SK-N-SH (cell line): Measurements from ENCODE around the gene LRRC8D. TPM values are rescaled to one million over a fixed set of nuclear protein-coding genes. Genes with fewer than 3 reads are reported as not detected.

Experiments
- CTCF ChIA-PET: fragments of 300-600, 350-600 bp; formaldehyde crosslinking; extraction: SDS; loops from one replicate; lab custom pipeline; 2021; lab: Yijun Ruan, JAX
- POLR2A ChIA-PET: fragments of 350-600 bp; sonication (Branson Sonifier 250); formaldehyde crosslinking; extraction: SDS; loops from one replicate; lab custom pipeline; 2020; ENCODE audit warnings: antibody characterized with exemption, inconsistent platforms; lab: Yijun Ruan, JAX
- DNase-seq: peaks from one replicate; pipeline ENCODE4 v3.0.0; 2012
- H2AFZ ChIP-seq: fragments of 200-600 bp; sonication (generic); 2 replicates; pipeline ENCODE4 v1.8.1; 2016; ENCODE audit warnings: antibody characterized with exemption, mild to moderate bottlenecking, low read depth
- H3F3A ChIP-seq: fragments of 200-600 bp; sonication (generic); replicated peaks from 2 replicates; pipeline ENCODE3; 2016; ENCODE audit warnings: antibody characterized with exemption, mild to moderate bottlenecking; ENCODE audit not compliant: insufficient read depth
- H3K27ac ChIP-seq, 2 experiments: fragments of 200-500 bp in 1 of 2; fragments of 200-600 bp in 1 of 2; sonication (Bioruptor generic) in 1 of 2; sonication (generic), shearing (Covaris generic) in 1 of 2; 2 replicates each; pipeline versions ENCODE4 v1.5.1 to v1.6.1; 2014 to 2016; ENCODE audit warnings: low read depth in 2 of 2, inconsistent platforms in 1 of 2, low read length in 1 of 2, mild to moderate bottlenecking in 1 of 2, mixed read lengths in 1 of 2
- H3K27me3 ChIP-seq: fragments of 200-600 bp; sonication (generic), shearing (Covaris generic); 2 replicates; pipeline ENCODE4 v1.6.1; 2016; ENCODE audit warnings: mixed run types; ENCODE audit not compliant: insufficient read depth
- H3K36me3 ChIP-seq, 2 experiments: fragments of 200-500 bp in 1 of 2; fragments of 200-600 bp in 1 of 2; sonication (Bioruptor generic) in 1 of 2; sonication (generic) in 1 of 2; replicated peaks in 1 of 2; 2 replicates each; pipeline versions ENCODE3 to v1.5.1; 2014 to 2016; ENCODE audit warnings: low read length in 1 of 2, mild to moderate bottlenecking in 1 of 2; ENCODE audit not compliant: insufficient read depth in 2 of 2, control insufficient read depth in 1 of 2
- H3K4me1 ChIP-seq, 2 experiments: fragments of 200-500 bp in 1 of 2; fragments of 200-600 bp in 1 of 2; sonication (Bioruptor generic) in 1 of 2; sonication (generic), shearing (Covaris generic) in 1 of 2; 2 replicates each; pipeline versions ENCODE4 v1.5.1 to v1.6.1; 2014 to 2016; ENCODE audit warnings: low read depth in 1 of 2, low read length in 1 of 2, mixed run types in 1 of 2; ENCODE audit not compliant: insufficient read depth in 2 of 2, control insufficient read depth in 1 of 2
- H3K4me2 ChIP-seq: fragments of 200-600 bp; sonication (generic), shearing (Covaris generic); 2 replicates; pipeline ENCODE4 v1.6.1; 2017; ENCODE audit warnings: mixed run types
- H3K4me3 ChIP-seq, 2 experiments: fragments of 200-500 bp in 1 of 2; fragments of 200-600 bp in 1 of 2; sonication (Bioruptor generic) in 1 of 2; sonication (generic), shearing (Covaris generic) in 1 of 2; 2 replicates each; pipeline versions ENCODE4 v1.5.1 to v1.8.1; 2014 to 2016; ENCODE audit warnings: low read depth in 2 of 2, inconsistent platforms in 1 of 2, low read length in 1 of 2, mild to moderate bottlenecking in 1 of 2, mixed read lengths in 1 of 2, moderate library complexity in 1 of 2
- H3K79me2 ChIP-seq: fragments of 200-600 bp; sonication (generic); 2 replicates; pipeline ENCODE4 v1.8.1; 2017; ENCODE audit warnings: mild to moderate bottlenecking; ENCODE audit not compliant: insufficient read depth
- H3K9ac ChIP-seq: fragments of 200-600 bp; sonication (generic); 2 replicates; pipeline ENCODE4 v1.6.1; 2017; ENCODE audit warnings: mixed run types
- H3K9me2 ChIP-seq: fragments of 200-600 bp; sonication (generic); 2 replicates; pipeline ENCODE4 v1.6.1; 2017; ENCODE audit warnings: mixed run types
- H3K9me3 ChIP-seq: fragments of 200-600 bp; sonication (generic); 2 replicates; pipeline ENCODE4 v1.6.1; 2017; ENCODE audit warnings: mixed run types, mild to moderate bottlenecking, moderate library complexity
- H4K20me1 ChIP-seq: fragments of 200-600 bp; sonication (generic); 2 replicates; pipeline ENCODE4 v1.6.1; 2017; ENCODE audit warnings: mild to moderate bottlenecking, mixed run types; ENCODE audit not compliant: insufficient read depth
- CHD2 ChIP-seq: fragments of 150-350 bp; IDR thresholded peaks from 2 replicates; pipeline ENCODE4 v1.6.1; 2018; ENCODE audit warnings: low read length; ENCODE audit not compliant: partially characterized antibody
- EP300 ChIP-seq, 2 experiments: IDR thresholded peaks; 2 replicates each; pipeline versions ENCODE4 v1.4.0 to v1.6.1; 2012; ENCODE audit warnings: borderline replicate concordance in 1 of 2, low read depth in 1 of 2, low read length in 1 of 2
- EZH2phosphoT487 ChIP-seq: fragments of 200-600 bp; sonication (generic); IDR thresholded peaks from 2 replicates; pipeline ENCODE4 v1.6.1; 2017; ENCODE audit warnings: low read depth, mixed run types, mild to moderate bottlenecking, antibody characterized with exemption, moderate library complexity, borderline replicate concordance
- FOSL2 ChIP-seq: IDR thresholded peaks from 2 replicates; pipeline ENCODE4 v1.4.0; 2012; ENCODE audit warnings: low read depth, mild to moderate bottlenecking, moderate library complexity, borderline replicate concordance
- FOXJ3 ChIP-seq: sonication (generic); formaldehyde crosslinking; IDR thresholded peaks from 2 replicates; pipeline ENCODE4 v1.5.1; 2020; ENCODE audit warnings: mild to moderate bottlenecking, missing genetic modification reagents
- GABPA ChIP-seq: IDR thresholded peaks from 2 replicates; pipeline ENCODE4 v1.4.0; 2012; ENCODE audit warnings: low read depth, mild to moderate bottlenecking
- GATA2 ChIP-seq: sonication (generic); formaldehyde crosslinking; IDR thresholded peaks from 2 replicates; pipeline ENCODE4 v1.5.0; 2020; ENCODE audit warnings: mild to moderate bottlenecking, missing genetic modification reagents
- MEF2A ChIP-seq: IDR thresholded peaks from 2 replicates; pipeline ENCODE4 v1.4.0; 2012; ENCODE audit warnings: low read depth, borderline replicate concordance
- MXI1 ChIP-seq: IDR thresholded peaks from 2 replicates; pipeline ENCODE4 v1.6.1; 2012; ENCODE audit warnings: mild to moderate bottlenecking, low read depth, low read length, improper control_type of control experiment
- POLR2AphosphoS5 ChIP-seq: IDR thresholded peaks from 2 replicates; pipeline ENCODE4 v1.6.1; 2012; ENCODE audit warnings: low read depth, low read length
- RCOR1 ChIP-seq: fragments of 150-350 bp; IDR thresholded peaks from 2 replicates; pipeline ENCODE4 v1.6.1; 2017; ENCODE audit warnings: antibody characterized with exemption, low read length
- REST ChIP-seq: IDR thresholded peaks from 2 replicates; pipeline ENCODE4 v1.6.1; 2012; ENCODE audit warnings: mild to moderate bottlenecking, low read depth, low read length, moderate library complexity
- RFX5 ChIP-seq: IDR thresholded peaks from 2 replicates; pipeline ENCODE4 v1.6.1; 2012; ENCODE audit warnings: mild to moderate bottlenecking, improper control_type of control experiment, low read length
- SIN3A ChIP-seq: IDR thresholded peaks from 2 replicates; pipeline ENCODE4 v1.6.1; 2012; ENCODE audit warnings: low read depth, mild to moderate bottlenecking, low read length, moderate library complexity, borderline replicate concordance
- SMC3 ChIP-seq: IDR thresholded peaks from 2 replicates; pipeline ENCODE4 v1.6.1; 2012; ENCODE audit warnings: low read depth, low read length, improper control_type of control experiment
- ZBTB33 ChIP-seq: IDR thresholded peaks from 2 replicates; pipeline ENCODE4 v1.4.0; 2012; ENCODE audit warnings: low read depth, borderline replicate concordance
- WGBS: methylation state at CpG from one replicate; pipeline ENCODE4 v1.1.6; 2017; ENCODE audit warnings: low lambda C conversion rate; 5-methylcytosine and 5-hydroxymethylcytosine counted together
- polyA plus RNA-seq, 3 experiments: library from polyadenylated mRNA; depleted of rRNA; stranded (reverse); fragments of >200 nt; gene quantifications; 2 replicates each; pipeline ENCODE4 v1.2.3, GENCODE V29; 2012
- TF ChIP-seq, protein P1 (sequence below): fragments of 150-350 bp; IDR thresholded peaks from 2 replicates; pipeline ENCODE4 v1.6.1; 2017; ENCODE audit warnings: antibody characterized with exemption, low read length, low read depth, borderline replicate concordance

The LRRC8D gene
- polyA plus RNA-seq, 1 of the 3 experiments (the other 2 are of a cell fraction): 15.0 TPM

DNA sequence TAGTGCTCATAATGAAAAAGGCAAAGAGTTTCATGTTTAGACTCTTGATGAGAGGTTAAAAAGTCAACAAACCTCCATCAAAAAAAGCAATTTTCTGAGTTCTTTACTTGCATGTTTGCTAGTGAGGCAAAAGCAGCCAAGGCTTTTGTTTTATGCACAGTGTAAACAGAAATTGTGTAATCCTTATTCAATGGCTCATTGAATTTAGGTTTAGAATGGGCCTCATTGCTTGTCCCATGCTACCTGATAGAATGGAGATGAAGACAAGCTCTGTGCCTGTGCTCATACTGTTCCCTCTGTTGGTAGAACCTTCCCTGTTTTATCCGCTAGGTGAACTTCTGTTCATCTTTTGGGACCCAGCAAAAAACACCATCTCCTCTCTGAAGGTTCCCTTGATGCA, 10.0 kb upstream of the LRRC8D start:
- H4K20me1 ChIP-seq: no peaks in the 10 kb centered on the region
- no peaks in the 10 kb centered on the region for H3K9me2 ChIP-seq
- ChIA-PET CTCF (no interaction called here), POLR2A (no interaction called here)
- no peak overlapping the region for H2AFZ ChIP-seq
- TF ChIP-seq CHD2 (no peak), FOXJ3 (no peak), SMC3 (no peak), MEF2A (no peak), MXI1 (no peak), GATA2 (CRISPR knock-in tag) (no peak), EP300 (IDR thresholded peaks at IDR 0.05; ENCODE audit: borderline replicate concordance in 1 of 2, low read depth in 1 of 2, low read length in 1 of 2) (no peak), RCOR1 (no peak), EZH2phosphoT487 (no peak), ZBTB33 (no peak), GABPA (no peak), POLR2AphosphoS5 (no peak), REST (no peak), SIN3A (no peak), RFX5 (no peak), FOSL2 (no peak)
- TF ChIP-seq, protein P1, sequence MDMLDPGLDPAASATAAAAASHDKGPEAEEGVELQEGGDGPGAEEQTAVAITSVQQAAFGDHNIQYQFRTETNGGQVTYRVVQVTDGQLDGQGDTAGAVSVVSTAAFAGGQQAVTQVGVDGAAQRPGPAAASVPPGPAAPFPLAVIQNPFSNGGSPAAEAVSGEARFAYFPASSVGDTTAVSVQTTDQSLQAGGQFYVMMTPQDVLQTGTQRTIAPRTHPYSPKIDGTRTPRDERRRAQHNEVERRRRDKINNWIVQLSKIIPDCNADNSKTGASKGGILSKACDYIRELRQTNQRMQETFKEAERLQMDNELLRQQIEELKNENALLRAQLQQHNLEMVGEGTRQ: no peak
- 100% methylated on average over 1 of the region's 1 CpG for WGBS
- H3K27me3 ChIP-seq: no peaks in the 10 kb centered on the region
- H3K4me3 ChIP-seq: no peak overlapping the region
- H3K79me2 ChIP-seq: no peaks in the 10 kb centered on the region
- no peak overlapping the region for H3K9ac ChIP-seq
- H3K4me2 ChIP-seq: no peak overlapping the region
- H3K4me1 ChIP-seq: peaks cover 4% of the 10 kb centered on the region in 2 experiments; a peak in 3 of 4 replicates
- no peak overlapping the region for H3K27ac ChIP-seq
- H3K9me3 ChIP-seq: no peaks in the 10 kb centered on the region
- no peaks in the 10 kb centered on the region for H3F3A ChIP-seq
- H3K36me3 ChIP-seq: no peaks in the 10 kb centered on the region
- DNase-seq: no peak
